ENCODE measurements around the gene C1RL.

GRCh38 chr12:7145671-7146070 lies 36.7 kb upstream of the C1RL start:
- TF ChIP-seq CTCF (IDR thresholded peaks at IDR 0.05; ENCODE audit: insufficient read depth, low read length) (no peak), POLR2AphosphoS5 (IDR thresholded peaks at IDR 0.05; ENCODE audit: low read depth) (no peak)

All from HL-60 (cell line).